NB4 (cell line): ENCODE results near the gene PIGZ.

ENCODE experiments used
- POLR2A ChIP-seq: IDR thresholded peaks from 2 replicates; pipeline ENCODE4 v1.6.1; 2011; ENCODE audit warnings: mild to moderate bottlenecking; ENCODE audit not compliant: insufficient read length; ENCODE audit errors: extremely low read depth
- TF ChIP-seq, protein P1 (sequence below): IDR thresholded peaks from one replicate; pipeline ENCODE4 v1.5.1; 2012; ENCODE audit warnings: low read depth, low read length
- TF ChIP-seq, protein P2 (sequence below): IDR thresholded peaks from 2 replicates; pipeline ENCODE4 v1.6.1; 2011; ENCODE audit warnings: low read depth, low read length

GRCh38 chr3:196997311-196997710 is 28.7 kb upstream of the PIGZ start:
- TF ChIP-seq, protein P1, sequence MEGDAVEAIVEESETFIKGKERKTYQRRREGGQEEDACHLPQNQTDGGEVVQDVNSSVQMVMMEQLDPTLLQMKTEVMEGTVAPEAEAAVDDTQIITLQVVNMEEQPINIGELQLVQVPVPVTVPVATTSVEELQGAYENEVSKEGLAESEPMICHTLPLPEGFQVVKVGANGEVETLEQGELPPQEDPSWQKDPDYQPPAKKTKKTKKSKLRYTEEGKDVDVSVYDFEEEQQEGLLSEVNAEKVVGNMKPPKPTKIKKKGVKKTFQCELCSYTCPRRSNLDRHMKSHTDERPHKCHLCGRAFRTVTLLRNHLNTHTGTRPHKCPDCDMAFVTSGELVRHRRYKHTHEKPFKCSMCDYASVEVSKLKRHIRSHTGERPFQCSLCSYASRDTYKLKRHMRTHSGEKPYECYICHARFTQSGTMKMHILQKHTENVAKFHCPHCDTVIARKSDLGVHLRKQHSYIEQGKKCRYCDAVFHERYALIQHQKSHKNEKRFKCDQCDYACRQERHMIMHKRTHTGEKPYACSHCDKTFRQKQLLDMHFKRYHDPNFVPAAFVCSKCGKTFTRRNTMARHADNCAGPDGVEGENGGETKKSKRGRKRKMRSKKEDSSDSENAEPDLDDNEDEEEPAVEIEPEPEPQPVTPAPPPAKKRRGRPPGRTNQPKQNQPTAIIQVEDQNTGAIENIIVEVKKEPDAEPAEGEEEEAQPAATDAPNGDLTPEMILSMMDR: no peak
- TF ChIP-seq, protein P2, sequence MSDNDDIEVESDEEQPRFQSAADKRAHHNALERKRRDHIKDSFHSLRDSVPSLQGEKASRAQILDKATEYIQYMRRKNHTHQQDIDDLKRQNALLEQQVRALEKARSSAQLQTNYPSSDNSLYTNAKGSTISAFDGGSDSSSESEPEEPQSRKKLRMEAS: no peak
- TF ChIP-seq POLR2A: no peak
